Erythroblast (primary cell): ENCODE results near the gene PRRG4.

Experiments
- GATA1 ChIP-seq: IDR thresholded peaks from 2 replicates; pipeline ENCODE4 v1.6.1; 2011; ENCODE audit warnings: low read depth, mild to moderate bottlenecking, control low read depth, low read length, moderate library complexity
- POLR2A ChIP-seq: IDR thresholded peaks from 2 replicates; pipeline ENCODE4 v1.6.1; 2011; ENCODE audit warnings: mild to moderate bottlenecking, low read length

- TF ChIP-seq POLR2A (no peak), GATA1 (no peak)
Observed at GRCh38 chr11:32851251-32851650, 21.5 kb downstream of the PRRG4 start.
